HCT116 (cell line): ENCODE results near the gene UACA. TPM values are rescaled to one million over a fixed set of nuclear protein-coding genes. Genes with fewer than 3 reads are reported as not detected.

Experiments
- ATAC-seq: fragments of 200-7000 bp; cut with Tn5 transposase; 2 replicates; pipeline ENCODE4 v1.9.1; 2020; ENCODE audit warnings: mild to moderate bottlenecking, moderate library complexity
- BruUV-seq: library from RNA; stranded (reverse); fragments of 400-500 nt; replicated peaks from 2 replicates; lab custom pipeline; 2021; lab: Mats Ljungman, UMichigan
- CTCF ChIA-PET: fragments of 300-600 bp; sonication (Branson Sonifier 250); formaldehyde crosslinking; loops from one replicate; lab custom pipeline; 2021; ENCODE audit warnings: antibody characterized with exemption; lab: Charles Lee
- POLR2A ChIA-PET: fragments of 300-600, 350-600 bp; sonication (Branson Sonifier 250); formaldehyde crosslinking; loops from one replicate; lab custom pipeline; 2021; ENCODE audit warnings: antibody characterized with exemption; lab: Charles Lee
- RAD21 ChIA-PET, 2 experiments: fragments of 300-600 bp; sonication (Branson Sonifier 250); formaldehyde crosslinking; loops; one replicate each; lab custom pipeline; 2023; ENCODE audit warnings: low total read pairs in 2 of 2; ENCODE audit not compliant: uncharacterized antibody in 2 of 2, unreplicated experiment in 2 of 2, low non-redundant PET in 1 of 2; lab: Charles Lee
- DNase-seq: peaks from one replicate; pipeline ENCODE4 v3.0.0-alpha.2; 2010; ENCODE audit warnings: low read depth, low spot score
- H2AFZ ChIP-seq: fragments of 200-600 bp; shearing (Covaris generic), sonication (generic); 2 replicates; pipeline ENCODE4 v1.6.1; 2017; ENCODE audit warnings: low read depth, mixed run types, mixed read lengths, antibody characterized with exemption, low read length; ENCODE audit not compliant: poor library complexity, severe bottlenecking
- H3K27ac ChIP-seq: 2 replicates; pipeline ENCODE4 v1.5.1; 2012; ENCODE audit warnings: low read depth, low read length
- H3K27me3 ChIP-seq: fragments of 200-600 bp; sonication (generic); 2 replicates; pipeline ENCODE4 v1.6.1; 2016; ENCODE audit warnings: mixed run types, low read length, mixed read lengths; ENCODE audit not compliant: insufficient read depth
- H3K36me3 ChIP-seq, 2 experiments: fragments of 200-500 bp in 1 of 2; fragments of 200-600 bp in 1 of 2; sonication (Bioruptor generic) in 1 of 2; sonication (generic) in 1 of 2; 2 replicates each; pipeline versions ENCODE4 v1.5.1 to v1.6.1; 2014 to 2016; ENCODE audit warnings: low read length in 2 of 2, inconsistent platforms in 1 of 2, mixed read lengths in 1 of 2, mixed run types in 1 of 2; ENCODE audit not compliant: insufficient read depth in 2 of 2, control insufficient read depth in 1 of 2
- H3K4me1 ChIP-seq, 2 experiments: fragments of 200-600 bp in 1 of 2; sonication (generic) in 1 of 2; 2 replicates each; pipeline versions ENCODE4 v1.5.1 to v1.6.1; 2012 to 2017; ENCODE audit warnings: low read length in 2 of 2, inconsistent platforms in 1 of 2, mild to moderate bottlenecking in 1 of 2, mixed read lengths in 1 of 2, mixed run types in 1 of 2, moderate library complexity in 1 of 2; ENCODE audit not compliant: insufficient read depth in 2 of 2, control insufficient read depth in 1 of 2
- H3K4me2 ChIP-seq: fragments of 200-600 bp; sonication (generic); 2 replicates; pipeline ENCODE4 v1.6.1; 2017; ENCODE audit warnings: mixed run types, low read length, mixed read lengths
- H3K4me3 ChIP-seq, 2 experiments: fragments of 200-600 bp in 1 of 2; sonication (generic) in 1 of 2; replicated peaks in 1 of 2; 2 replicates each; pipeline ENCODE4 v1.5.1; 2011 to 2016; ENCODE audit warnings: low read length in 2 of 2, control low read depth in 1 of 2, low read depth in 1 of 2, mild to moderate bottlenecking in 1 of 2, mixed read lengths in 1 of 2, mixed run types in 1 of 2
- H3K79me2 ChIP-seq: fragments of 200-600 bp; sonication (generic); 2 replicates; pipeline ENCODE4 v1.6.1; 2017; ENCODE audit warnings: mild to moderate bottlenecking, mixed run types, low read length, moderate library complexity, mixed read lengths; ENCODE audit not compliant: insufficient read depth
- H3K9ac ChIP-seq: fragments of 200-600 bp; sonication (generic); 2 replicates; pipeline ENCODE4 v1.6.1; 2016; ENCODE audit warnings: low read length, mixed read lengths
- H3K9me2 ChIP-seq: fragments of 200-600 bp; sonication (generic), shearing (Covaris generic); 2 replicates; pipeline ENCODE4 v1.6.1; 2017; ENCODE audit warnings: mixed run types, mild to moderate bottlenecking, moderate library complexity; ENCODE audit not compliant: insufficient read depth
- H3K9me3 ChIP-seq, 2 experiments: fragments of 200-500 bp in 1 of 2; fragments of 200-600 bp in 1 of 2; sonication (Bioruptor generic) in 1 of 2; sonication (generic) in 1 of 2; 2 replicates each; pipeline ENCODE4 v1.6.1; 2014 to 2017; ENCODE audit warnings: low read length in 2 of 2, mixed read lengths in 2 of 2, inconsistent platforms in 1 of 2, low read depth in 1 of 2, mild to moderate bottlenecking in 1 of 2, mixed run types in 1 of 2, moderate library complexity in 1 of 2; ENCODE audit not compliant: control insufficient read depth in 1 of 2, insufficient read depth in 1 of 2
- H4K20me1 ChIP-seq: fragments of 200-600 bp; sonication (generic), shearing (Covaris generic); 2 replicates; pipeline ENCODE4 v1.6.1; 2017; ENCODE audit warnings: mixed run types, mild to moderate bottlenecking, moderate library complexity; ENCODE audit not compliant: insufficient read depth
- CBX3 ChIP-seq: IDR thresholded peaks from 2 replicates; pipeline ENCODE4 v1.6.1; 2012; ENCODE audit warnings: low read depth
- EGR1 ChIP-seq: IDR thresholded peaks from 2 replicates; pipeline ENCODE4 v1.6.1; 2012; ENCODE audit warnings: low read depth
- ELF1 ChIP-seq: IDR thresholded peaks from 2 replicates; pipeline ENCODE4 v1.6.1; 2012; ENCODE audit warnings: low read depth, borderline replicate concordance
- EZH2 ChIP-seq: fragments of 200-600 bp; sonication (generic); IDR thresholded peaks from 2 replicates; pipeline ENCODE4 v1.6.1; 2017; ENCODE audit warnings: antibody characterized with exemption, mixed run types
- EZH2phosphoT487 ChIP-seq: fragments of 200-600 bp; IDR thresholded peaks from 2 replicates; pipeline ENCODE4 v1.6.1; 2018; ENCODE audit warnings: antibody characterized with exemption, borderline replicate concordance
- FOSL1 ChIP-seq: IDR thresholded peaks from 2 replicates; pipeline ENCODE4 v1.6.1; 2012; ENCODE audit warnings: low read depth
- POLR2A ChIP-seq: IDR thresholded peaks from 2 replicates; pipeline ENCODE4 v1.7.0; 2011; ENCODE audit warnings: borderline replicate concordance; ENCODE audit not compliant: insufficient read depth, insufficient read length; ENCODE audit errors: extremely low read depth
- POLR2AphosphoS5 ChIP-seq: IDR thresholded peaks from 2 replicates; pipeline ENCODE4 v1.6.1; 2011; ENCODE audit warnings: mild to moderate bottlenecking, low read depth, low read length, moderate library complexity
- SIN3A ChIP-seq: IDR thresholded peaks from 2 replicates; pipeline ENCODE4 v1.6.1; 2012; ENCODE audit warnings: low read depth
- SP1 ChIP-seq: IDR thresholded peaks from 2 replicates; pipeline ENCODE4 v1.6.1; 2012; ENCODE audit warnings: low read depth
- SRF ChIP-seq: IDR thresholded peaks from 2 replicates; pipeline ENCODE4 v1.6.1; 2012; ENCODE audit warnings: low read depth
- TCF7L2 ChIP-seq: IDR thresholded peaks from 2 replicates; pipeline ENCODE4 v1.7.0; 2011; ENCODE audit warnings: borderline replicate concordance, inconsistent platforms; ENCODE audit not compliant: insufficient read depth, insufficient read length; ENCODE audit errors: extremely low read depth
- YY1 ChIP-seq: IDR thresholded peaks from 2 replicates; pipeline ENCODE4 v1.6.1; 2011; ENCODE audit warnings: low read length, low read depth, moderate library complexity, mild to moderate bottlenecking; ENCODE audit not compliant: insufficient replicate concordance; ENCODE audit errors: extremely low read depth
- ZFX ChIP-seq: fragments of 450-650 bp; IDR thresholded peaks from 2 replicates; pipeline ENCODE4 v1.6.1; 2017
- ZNF274 ChIP-seq: fragments of 200-500 bp; sonication (Bioruptor generic); IDR thresholded peaks from 2 replicates; pipeline ENCODE4 v1.6.1; 2014; ENCODE audit warnings: mild to moderate bottlenecking, low read depth, low read length, inconsistent platforms
- intact Hi-C: fragments of 100-400 bp; cut with micrococcal nuclease; formaldehyde crosslinking; loops from 2 replicates; pipeline ENCODE4 v1.10.0; 2022
- total RNA-seq: library from RNA; stranded (reverse); gene quantifications from one replicate; pipeline ENCODE4 v1.2.1, GENCODE V29; 2021; ENCODE audit not compliant: unreplicated experiment
- TF ChIP-seq, protein P1 (sequence below): IDR thresholded peaks from 2 replicates; pipeline ENCODE4 v1.6.1; 2011; ENCODE audit warnings: mild to moderate bottlenecking, low read length, moderate library complexity; ENCODE audit not compliant: insufficient replicate concordance; ENCODE audit errors: extremely low read depth
- TF ChIP-seq, protein P2 (sequence below): IDR thresholded peaks from 2 replicates; pipeline ENCODE4 v1.6.1; 2012; ENCODE audit warnings: low read depth
- TF ChIP-seq, protein P3 (sequence below), 3 experiments: fragments of 200-600 bp in 1 of 3; sonication (generic) in 1 of 3; IDR thresholded peaks in 2 of 3; conservative IDR thresholded peaks in 1 of 3; 2 replicates each; pipeline ENCODE4 v1.5.1; 2012 to 2017; ENCODE audit warnings: low read depth in 2 of 3, low read length in 2 of 3, antibody characterized with exemption in 1 of 3, borderline replicate concordance in 1 of 3, control low read depth in 1 of 3, mild to moderate bottlenecking in 1 of 3, mixed read lengths in 1 of 3, mixed run types in 1 of 3, moderate library complexity in 1 of 3; ENCODE audit not compliant: insufficient read depth in 1 of 3
- TF ChIP-seq, protein P4 (sequence below): IDR thresholded peaks from 2 replicates; pipeline ENCODE4 v1.6.1; 2012

The UACA gene
- total RNA-seq, 1 experiment from 2014 or later: 47.4 TPM

- intact Hi-C loops: no loop called here
- Histone ChIP-seq H2AFZ (no peak overlapping the region), H3K79me2 (no peaks in the 10 kb centered on the region), H3K27me3 (no peaks in the 10 kb centered on the region), H3K4me2 (no peak overlapping the region), H3K9ac (no peak overlapping the region), H4K20me1 (no peaks in the 10 kb centered on the region), H3K27ac (no peak overlapping the region), H3K9me3 (no peaks in the 10 kb centered on the region), H3K4me3 (no peak overlapping the region)
- ChIA-PET RAD21 (no interaction called here), POLR2A (no interaction called here), CTCF (interaction anchor here (1.4 to 1.5 kb wide), 2 partner anchors 14 to 15 kb away, joined by 3 to 6 read pairs; no protein-coding TSS in a partner anchor)
- DNase-seq: no peak
- TF ChIP-seq SRF: no peak
- TF ChIP-seq TCF7L2: no peak
- no peak for TF ChIP-seq CBX3
- TF ChIP-seq, protein P1, sequence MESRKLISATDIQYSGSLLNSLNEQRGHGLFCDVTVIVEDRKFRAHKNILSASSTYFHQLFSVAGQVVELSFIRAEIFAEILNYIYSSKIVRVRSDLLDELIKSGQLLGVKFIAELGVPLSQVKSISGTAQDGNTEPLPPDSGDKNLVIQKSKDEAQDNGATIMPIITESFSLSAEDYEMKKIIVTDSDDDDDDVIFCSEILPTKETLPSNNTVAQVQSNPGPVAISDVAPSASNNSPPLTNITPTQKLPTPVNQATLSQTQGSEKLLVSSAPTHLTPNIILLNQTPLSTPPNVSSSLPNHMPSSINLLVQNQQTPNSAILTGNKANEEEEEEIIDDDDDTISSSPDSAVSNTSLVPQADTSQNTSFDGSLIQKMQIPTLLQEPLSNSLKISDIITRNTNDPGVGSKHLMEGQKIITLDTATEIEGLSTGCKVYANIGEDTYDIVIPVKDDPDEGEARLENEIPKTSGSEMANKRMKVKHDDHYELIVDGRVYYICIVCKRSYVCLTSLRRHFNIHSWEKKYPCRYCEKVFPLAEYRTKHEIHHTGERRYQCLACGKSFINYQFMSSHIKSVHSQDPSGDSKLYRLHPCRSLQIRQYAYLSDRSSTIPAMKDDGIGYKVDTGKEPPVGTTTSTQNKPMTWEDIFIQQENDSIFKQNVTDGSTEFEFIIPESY: no peak
- no peak for TF ChIP-seq POLR2AphosphoS5
- TF ChIP-seq ELF1: no peak
- no peak for TF ChIP-seq ZFX
- no peak for TF ChIP-seq EZH2
- no peak for TF ChIP-seq SP1
- no peak for TF ChIP-seq YY1
- no peak for TF ChIP-seq POLR2A
- no peak for TF ChIP-seq EGR1
- TF ChIP-seq, protein P2, sequence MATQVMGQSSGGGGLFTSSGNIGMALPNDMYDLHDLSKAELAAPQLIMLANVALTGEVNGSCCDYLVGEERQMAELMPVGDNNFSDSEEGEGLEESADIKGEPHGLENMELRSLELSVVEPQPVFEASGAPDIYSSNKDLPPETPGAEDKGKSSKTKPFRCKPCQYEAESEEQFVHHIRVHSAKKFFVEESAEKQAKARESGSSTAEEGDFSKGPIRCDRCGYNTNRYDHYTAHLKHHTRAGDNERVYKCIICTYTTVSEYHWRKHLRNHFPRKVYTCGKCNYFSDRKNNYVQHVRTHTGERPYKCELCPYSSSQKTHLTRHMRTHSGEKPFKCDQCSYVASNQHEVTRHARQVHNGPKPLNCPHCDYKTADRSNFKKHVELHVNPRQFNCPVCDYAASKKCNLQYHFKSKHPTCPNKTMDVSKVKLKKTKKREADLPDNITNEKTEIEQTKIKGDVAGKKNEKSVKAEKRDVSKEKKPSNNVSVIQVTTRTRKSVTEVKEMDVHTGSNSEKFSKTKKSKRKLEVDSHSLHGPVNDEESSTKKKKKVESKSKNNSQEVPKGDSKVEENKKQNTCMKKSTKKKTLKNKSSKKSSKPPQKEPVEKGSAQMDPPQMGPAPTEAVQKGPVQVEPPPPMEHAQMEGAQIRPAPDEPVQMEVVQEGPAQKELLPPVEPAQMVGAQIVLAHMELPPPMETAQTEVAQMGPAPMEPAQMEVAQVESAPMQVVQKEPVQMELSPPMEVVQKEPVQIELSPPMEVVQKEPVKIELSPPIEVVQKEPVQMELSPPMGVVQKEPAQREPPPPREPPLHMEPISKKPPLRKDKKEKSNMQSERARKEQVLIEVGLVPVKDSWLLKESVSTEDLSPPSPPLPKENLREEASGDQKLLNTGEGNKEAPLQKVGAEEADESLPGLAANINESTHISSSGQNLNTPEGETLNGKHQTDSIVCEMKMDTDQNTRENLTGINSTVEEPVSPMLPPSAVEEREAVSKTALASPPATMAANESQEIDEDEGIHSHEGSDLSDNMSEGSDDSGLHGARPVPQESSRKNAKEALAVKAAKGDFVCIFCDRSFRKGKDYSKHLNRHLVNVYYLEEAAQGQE: no peak
- TF ChIP-seq ZNF274: no peak
- TF ChIP-seq FOSL1: no peak
- TF ChIP-seq SIN3A: no peak
- TF ChIP-seq, protein P3, sequence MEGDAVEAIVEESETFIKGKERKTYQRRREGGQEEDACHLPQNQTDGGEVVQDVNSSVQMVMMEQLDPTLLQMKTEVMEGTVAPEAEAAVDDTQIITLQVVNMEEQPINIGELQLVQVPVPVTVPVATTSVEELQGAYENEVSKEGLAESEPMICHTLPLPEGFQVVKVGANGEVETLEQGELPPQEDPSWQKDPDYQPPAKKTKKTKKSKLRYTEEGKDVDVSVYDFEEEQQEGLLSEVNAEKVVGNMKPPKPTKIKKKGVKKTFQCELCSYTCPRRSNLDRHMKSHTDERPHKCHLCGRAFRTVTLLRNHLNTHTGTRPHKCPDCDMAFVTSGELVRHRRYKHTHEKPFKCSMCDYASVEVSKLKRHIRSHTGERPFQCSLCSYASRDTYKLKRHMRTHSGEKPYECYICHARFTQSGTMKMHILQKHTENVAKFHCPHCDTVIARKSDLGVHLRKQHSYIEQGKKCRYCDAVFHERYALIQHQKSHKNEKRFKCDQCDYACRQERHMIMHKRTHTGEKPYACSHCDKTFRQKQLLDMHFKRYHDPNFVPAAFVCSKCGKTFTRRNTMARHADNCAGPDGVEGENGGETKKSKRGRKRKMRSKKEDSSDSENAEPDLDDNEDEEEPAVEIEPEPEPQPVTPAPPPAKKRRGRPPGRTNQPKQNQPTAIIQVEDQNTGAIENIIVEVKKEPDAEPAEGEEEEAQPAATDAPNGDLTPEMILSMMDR (IDR thresholded peaks at IDR 0.05 in 2 of 3, conservative IDR thresholded peaks at IDR 0.05 in 1 of 3; ENCODE audit: borderline replicate concordance in 1 of 3, insufficient read depth in 1 of 3, low read depth in 2 of 3, low read length in 2 of 3): no peak
- TF ChIP-seq, protein P4, sequence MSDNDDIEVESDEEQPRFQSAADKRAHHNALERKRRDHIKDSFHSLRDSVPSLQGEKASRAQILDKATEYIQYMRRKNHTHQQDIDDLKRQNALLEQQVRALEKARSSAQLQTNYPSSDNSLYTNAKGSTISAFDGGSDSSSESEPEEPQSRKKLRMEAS: no peak
- TF ChIP-seq EZH2phosphoT487: no peak
- TF ChIP-seq, all 23 proteins: peak for 0
- no TSS peak for BruUV-seq
- Histone ChIP-seq H3K9me2 (no peaks in the 10 kb centered on the region), H3K36me3 (no peaks in the 10 kb centered on the region), H3K4me1 (peaks cover 23 to 65% of the 10 kb centered on the region in 2 experiments)
- ATAC-seq: no peak
These were observed 34.1 kb upstream of the UACA start for GRCh38 chr15:70797464-70797863.
